Activated CD8-positive, alpha-beta memory T cell treated with anti-CD3 and anti-CD28 coated beads, Interleukin-2, amount 50 U/mL, for 48 hours (primary cell): ENCODE measurements around the gene CRABP2.

Experiments
- DNase-seq: peaks from one replicate; pipeline ENCODE4 v3.0.0-alpha.2; 2020

The CRABP2 gene

DNA sequence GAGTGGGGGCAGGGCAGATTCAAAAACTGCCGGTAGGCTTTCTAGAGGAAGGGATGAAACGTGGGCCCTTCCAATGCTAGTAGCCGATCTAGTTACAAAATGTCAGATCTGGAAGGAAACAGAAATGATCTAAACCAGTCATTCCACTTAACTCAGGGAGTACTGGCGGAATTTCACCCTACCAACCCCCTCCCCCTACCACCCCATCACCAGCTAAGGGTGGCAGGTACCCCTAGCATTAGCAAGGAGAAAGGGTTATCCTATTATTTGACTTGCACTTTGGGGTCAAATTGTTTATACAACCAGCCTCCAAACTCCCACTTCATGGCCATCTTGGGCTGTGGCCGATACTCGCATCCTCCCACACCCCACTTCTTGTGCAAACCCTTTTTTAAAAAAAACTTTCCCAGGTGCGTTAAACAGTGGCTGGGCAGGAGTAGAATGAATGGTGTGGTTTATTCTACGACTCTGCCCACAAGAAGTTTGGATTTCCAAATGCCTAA is 36.1 kb upstream of the CRABP2 start:
- DNase-seq: no peak

DNA sequence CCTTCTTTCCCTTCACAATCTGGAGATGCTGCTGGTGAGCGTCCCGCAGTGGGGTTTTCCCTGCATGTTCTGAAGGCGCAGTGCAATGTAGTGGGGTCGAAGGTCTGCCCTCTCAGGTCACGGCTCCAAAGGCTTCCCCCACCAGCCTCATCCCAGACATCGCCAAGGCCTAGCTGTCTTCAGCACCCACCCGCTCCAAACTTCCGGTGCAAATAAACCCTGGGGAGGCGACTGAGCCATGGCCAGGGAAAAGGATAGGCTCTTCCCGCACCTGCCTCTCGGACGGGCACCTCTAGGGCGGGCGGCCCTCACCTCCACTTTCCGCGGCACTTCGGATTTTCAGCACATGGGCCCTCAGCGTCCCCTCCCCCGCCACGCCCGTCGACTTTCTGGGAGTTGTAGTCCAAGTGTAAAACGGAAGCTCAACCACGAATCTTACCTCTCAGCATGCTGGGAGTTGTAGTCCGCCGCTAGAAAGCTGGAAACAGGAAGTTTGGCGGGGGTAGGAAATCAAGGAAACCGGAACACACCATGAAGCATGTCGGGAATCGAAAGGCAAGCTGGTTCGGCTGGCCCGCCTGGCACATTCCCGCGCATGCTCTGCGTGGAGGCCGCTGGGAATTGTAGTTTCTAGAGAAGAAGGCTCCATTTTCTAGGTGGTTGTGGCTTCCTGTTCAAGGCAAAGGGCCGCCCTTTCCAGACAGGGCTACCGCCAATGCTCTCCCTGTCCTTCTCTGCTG is 35.5 kb upstream of the CRABP2 start, which contains the start of gene MRPL24:
TSS of gene MRPL24 (minus strand) at position 348 of the 740 bp plus-strand sequence. CDS start 2,384 bp downstream, outside the sequence.
- DNase-seq: peak; percentile 94

DNA sequence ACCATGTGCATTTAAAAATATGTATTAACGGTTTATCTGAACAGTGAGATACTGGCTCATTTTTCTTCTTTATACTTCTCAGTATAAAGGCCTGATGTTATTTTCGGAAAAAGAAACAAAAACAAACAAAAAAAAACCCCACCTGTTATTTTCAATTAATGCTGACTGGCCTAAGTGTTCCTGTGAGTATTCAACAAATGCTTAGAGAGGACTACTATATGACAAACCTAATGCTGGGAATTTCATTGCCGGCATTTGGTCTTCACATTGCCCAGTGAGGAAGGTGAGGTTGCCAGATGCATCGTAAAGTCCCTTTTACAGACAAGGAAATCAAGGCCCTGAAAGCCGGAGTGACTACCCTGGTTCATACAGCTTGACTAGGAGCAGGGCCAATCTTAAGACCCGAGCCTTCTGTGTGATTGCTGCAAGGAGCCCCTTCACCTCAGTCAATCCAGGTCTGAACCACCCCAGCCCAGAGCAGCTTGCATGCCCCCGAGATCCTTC is 34.9 kb upstream of the CRABP2 start:
- DNase-seq: no peak

DNA sequence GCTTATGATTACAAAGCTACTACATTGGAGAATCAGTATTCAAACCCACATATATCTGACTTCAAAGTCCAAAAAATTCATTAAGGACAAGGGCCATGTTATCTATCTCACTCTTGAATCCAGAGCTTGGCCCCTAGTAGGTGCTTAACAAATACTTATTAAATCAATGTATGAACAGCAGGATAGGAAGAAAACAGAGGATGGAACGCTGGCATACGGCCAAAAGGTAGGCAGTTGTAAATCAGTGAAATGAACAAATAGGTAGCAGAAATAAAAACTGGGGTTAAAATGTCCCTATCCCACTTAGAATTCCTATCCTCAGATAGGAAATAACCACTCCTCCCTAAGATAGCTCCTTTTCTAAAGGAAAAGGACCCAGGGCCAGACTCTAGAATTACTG is 33.5 kb upstream of the CRABP2 start:
- DNase-seq: no peak

DNA sequence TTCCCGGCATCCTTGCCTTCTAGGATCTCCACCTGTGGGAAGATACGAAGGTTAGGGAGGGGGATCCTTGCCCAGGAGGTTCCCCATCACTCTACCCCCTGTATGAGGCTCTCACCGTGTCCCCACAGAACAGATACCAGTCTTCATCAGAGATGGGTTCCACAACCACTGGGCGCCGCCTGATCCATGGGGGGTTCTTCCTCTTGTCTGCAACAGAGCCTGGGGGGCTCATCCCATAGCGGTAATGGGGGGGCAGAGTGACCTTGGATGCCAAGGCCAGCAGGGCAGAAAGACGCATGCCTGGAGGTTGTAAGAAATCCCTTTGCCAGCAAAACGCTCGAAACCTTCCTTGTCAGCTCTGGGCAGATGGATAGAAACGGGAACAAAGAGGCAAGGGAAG is 33.0 kb upstream of the CRABP2 start:
- DNase-seq: no peak

DNA sequence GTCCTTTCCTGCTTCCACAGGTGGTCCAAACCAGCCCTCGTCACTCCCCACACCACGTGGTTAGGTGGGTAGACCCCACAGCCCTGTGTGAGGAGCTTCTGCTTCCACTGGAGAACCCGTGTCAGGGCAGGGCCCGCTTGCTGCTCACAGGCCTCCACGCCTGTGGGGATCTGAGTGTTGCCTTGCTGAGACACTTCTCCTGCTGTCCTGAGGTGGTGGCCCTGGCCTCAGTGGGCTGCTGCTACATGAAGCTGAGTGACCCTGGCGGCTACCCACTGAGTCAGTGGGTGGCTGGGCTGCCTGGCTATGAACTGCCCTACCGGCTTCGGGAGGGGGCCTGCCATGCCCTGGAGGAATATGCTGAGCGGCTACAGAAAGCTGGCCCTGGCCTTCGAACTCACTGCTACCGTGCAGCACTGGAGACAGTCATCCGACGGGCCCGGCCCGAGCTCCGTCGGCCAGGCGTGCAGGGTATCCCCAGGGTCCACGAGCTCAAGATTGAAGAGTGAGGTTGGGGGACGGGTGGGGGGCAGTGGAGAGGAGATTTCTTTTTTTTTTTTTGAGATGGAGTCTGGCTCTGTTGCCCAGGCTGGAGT is 28.7 kb upstream of the CRABP2 start:
- no peak for DNase-seq

DNA sequence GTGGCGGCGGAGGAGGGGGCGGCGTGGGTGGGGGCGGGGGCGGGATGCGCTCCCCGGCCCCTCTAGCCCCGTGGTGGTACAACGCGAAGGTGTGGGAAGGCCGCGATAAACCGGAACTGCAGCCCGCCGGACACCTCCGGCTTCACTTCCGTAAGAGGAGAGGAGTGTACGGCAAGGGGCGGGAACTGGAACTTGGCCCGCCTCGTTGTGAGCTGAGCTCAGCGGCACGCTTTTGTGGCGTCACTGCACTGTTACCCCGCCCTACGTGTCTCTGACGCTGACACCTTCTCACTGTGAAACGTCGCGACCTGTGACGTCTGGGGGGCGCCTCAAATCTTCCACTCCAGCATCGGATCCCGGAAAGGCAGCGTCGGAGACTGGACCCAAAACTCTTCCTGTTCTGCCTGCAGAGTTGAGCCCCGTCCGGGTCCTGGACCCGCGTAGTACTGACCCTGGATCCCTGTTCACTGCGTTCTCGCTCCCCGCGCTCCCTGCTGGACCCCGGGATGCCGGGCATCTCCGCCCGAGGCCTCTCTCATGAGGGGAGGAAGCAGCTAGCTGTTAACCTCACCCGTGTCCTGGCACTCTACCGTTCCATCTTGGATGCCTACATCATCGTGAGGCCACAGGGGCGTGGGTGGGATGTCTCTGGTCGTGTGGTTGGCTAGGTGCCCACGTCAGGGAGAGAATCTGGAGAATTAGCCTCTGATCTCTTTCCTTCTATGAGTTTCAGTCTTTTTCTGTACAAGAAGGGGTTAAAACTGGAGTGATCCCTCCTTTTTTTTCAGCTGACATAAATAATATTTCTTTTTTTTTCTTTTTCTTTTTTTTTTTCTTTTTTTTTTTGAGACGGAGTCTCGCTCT is 23.4 kb upstream of the CRABP2 start, which contains the start of gene ISG20L2:
TSS of gene ISG20L2 (minus strand) at position 168 of the 864 bp plus-strand sequence. CDS start 1,114 bp downstream, outside the sequence.
- DNase-seq: peak; percentile 95

DNA sequence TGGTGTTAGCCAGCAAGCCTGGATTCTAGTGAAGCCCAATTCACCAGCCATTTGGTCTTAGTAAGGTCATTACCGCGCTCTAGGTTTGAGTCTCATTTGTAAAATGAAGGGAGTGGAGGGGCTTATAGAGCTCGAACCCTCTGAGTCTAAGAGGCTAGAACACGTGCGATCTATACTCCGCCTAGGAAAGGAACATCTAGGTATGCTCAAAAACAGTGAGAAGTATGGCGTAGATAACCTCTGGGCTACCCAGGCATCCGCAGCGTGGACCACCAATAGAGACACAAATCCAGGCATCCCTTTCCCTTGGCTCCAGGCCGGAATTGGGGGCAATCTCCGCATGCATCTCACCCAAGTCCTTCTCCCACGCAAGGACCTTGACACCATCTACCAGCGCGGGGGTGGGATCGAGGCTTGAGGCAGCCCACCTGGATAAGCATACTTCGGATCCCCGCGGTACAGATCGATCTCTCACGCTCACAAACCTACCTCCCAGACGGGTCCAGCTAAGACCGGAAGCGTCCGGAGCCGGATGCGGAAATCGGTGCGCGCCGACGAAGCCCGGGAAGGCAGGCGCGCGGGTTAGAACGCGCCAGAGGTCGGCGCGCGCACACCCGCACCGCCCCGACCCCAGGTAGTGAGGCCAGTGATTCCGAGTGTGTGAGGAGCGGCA is 22.7 kb upstream of the CRABP2 start, which contains the start of gene METTL25B:
TSS of gene METTL25B (plus strand) at position 544 of the 673 bp plus-strand sequence. CDS start 636 bp downstream, outside the sequence.
- peak; percentile 90 for DNase-seq

DNA sequence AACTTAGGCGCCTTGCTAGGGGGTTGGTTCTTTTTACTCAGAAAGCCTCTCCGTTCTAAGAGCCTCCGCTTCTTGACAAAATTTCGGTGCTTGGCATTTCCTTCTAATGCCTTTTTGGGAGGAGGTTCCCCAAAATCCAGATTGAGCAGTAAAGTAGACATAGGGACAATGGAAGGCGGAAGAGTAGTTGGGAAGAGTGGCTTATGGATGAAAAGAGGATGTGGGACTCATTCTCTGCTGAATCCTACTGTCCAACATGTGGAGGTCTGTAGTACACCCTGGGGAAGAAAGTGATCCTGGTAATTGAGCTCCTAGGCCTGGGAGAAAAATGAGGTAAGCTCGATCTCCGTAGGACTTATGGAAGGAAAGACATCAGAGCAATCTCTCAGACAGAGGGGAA is 22.1 kb upstream of the CRABP2 start:
- DNase-seq: no peak

DNA sequence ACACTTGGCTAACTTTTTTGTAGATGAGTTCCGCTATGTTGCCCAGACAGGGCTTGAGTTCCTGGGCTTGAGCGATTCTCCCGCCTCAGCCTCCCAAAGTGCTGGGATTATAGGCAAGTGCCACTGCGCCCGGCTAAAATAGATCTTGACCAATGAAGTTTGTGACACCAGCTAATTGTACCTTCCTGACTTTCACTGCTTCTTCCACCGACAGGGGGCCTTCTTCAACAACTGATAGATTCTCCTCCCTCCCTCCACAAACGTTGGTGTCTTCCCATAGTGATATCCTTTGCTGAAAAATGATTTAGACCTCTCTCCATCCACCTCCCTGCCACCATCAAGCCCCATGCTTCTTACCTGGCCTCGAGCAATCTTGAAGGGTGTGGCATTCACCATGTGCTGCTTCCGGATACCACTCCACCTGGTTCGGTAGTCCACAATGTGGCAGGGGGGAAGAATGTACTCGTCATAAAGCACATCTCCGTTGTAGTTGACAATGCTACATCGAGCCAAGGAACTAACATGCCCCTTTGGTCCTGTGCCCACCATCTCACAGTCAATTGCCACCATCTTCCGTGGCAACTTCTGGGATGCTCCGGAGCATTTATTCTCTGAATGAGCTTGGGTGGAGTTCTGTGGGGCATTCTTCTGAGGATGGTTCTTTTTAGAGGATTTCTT is 21.3 kb upstream of the CRABP2 start:
- no peak for DNase-seq

DNA sequence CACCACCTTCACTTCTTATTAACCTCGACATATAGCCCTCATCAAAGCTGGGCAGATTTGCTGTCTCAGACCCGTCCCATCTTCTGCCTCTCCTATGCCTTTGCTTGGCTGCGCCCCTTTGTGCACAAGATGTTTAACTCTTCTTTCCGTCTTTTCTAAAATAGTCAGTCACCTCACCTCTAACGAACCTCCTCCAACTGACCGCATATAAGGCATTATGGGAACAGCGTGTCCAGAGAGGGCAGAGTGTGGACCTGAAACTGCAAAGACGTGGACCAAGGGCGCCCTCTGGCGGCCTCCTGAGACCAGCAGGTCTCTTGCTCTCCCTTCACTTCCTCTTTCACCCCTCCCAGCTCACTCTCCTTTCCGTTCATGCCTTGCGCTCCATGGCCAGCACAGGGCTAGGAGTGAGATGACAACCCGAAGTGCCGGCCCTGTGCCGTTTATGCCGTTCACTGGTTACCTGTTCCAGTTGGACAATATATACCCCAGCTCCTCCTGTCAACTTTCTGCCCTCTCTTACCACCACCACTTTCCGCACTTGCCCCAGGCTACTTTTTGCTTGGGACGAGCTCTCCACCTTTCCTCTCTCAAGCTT is 20.4 kb upstream of the CRABP2 start:
- peak; percentile 92 for DNase-seq

DNA sequence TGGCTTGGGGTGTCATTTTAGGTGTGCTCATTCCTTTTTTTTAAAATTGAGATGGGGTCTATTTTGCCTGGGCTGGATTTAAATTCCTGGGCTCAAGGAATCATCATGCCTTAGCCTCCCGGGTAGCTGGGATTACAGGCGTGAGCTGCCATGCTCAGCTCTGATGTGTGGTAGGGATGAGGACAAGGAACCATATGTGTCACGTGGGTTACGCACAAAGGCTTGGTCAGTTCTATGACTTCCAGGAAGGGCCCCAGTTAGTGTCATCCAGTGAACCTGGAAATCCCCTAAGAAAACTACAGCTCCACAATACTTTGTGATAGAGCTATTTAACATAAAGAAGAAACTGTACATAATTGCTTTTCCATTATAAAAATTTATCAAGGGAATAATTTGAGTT is 16.2 kb upstream of the CRABP2 start:
- DNase-seq: no peak

DNA sequence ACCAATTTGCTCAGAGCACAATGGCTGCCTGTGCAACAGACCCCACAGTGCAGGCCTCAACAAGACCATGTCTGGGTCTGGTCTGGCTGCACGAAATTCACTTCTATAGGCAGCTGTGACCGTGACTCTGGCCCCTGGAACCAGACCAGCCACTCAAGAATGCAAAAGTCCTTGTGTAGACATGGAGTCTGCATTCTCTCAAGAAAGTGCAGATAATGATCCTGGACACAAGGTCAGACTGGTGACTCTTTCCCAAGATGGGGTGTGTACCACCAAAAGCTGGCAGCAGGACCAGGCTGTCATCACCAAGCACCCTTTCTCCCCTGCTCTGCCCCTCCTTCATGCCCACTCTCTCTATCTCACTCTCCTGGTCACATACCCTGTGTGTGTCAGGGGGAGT is 15.7 kb upstream of the CRABP2 start:
- no peak for DNase-seq

DNA sequence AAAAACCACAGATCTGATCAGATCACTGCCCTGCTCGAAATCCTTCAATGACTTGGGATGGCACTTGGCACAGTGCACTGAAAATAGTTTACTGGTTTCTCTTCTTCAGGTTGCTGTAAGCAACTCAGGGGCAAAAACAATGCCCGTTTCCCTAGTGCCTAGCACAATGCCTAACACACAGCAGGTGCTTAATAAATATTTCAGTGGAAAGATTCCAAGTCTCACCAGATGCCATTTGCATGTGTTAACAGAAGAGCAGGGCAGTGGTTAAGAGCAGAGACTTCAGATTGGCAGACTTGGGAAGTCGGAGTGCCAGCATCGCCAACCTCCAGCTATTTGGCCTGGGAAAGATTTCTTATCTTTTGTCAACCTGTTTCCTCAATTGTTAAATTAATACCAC is 12.0 kb upstream of the CRABP2 start:
- no peak for DNase-seq

DNA sequence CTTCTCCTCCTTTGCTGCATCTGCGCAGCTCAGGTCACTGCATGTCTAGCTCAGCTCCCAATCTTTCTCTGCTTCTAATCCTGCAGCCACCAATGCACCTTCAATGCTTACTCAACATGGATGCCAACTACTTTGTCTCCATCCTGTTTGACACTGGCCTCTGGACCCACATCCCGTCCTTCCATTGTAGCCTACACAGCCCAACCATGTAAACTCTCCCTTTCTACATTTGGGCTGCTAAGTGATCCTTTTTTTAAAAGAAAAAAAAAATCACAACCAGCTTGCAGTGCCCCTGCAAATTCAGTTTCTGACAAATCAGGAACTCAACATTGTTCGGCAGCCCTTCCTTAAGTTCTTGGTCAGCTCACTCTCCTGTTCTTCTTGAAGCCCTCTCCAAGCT is 9.4 kb upstream of the CRABP2 start:
- DNase-seq: no peak

DNA sequence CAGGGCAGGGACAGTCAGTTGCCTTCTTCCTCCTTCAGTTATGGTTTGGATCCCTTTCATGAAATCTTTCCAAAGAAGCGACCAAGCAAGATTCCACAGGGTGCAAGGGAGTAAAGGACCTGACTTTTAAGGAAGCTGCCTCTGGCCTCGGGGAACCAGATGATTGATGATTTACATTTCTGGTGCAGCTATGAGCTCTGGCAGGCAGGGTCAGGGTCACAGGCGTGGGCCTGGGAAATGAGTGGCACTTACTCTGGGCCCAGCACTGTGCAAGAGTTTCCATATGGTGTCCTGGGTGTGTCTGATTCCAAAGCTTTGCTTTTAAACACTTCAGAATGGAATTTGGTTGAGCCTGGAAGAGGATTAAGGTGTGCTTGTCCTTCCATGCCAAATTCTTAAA is 7.2 kb upstream of the CRABP2 start:
- no peak for DNase-seq

DNA sequence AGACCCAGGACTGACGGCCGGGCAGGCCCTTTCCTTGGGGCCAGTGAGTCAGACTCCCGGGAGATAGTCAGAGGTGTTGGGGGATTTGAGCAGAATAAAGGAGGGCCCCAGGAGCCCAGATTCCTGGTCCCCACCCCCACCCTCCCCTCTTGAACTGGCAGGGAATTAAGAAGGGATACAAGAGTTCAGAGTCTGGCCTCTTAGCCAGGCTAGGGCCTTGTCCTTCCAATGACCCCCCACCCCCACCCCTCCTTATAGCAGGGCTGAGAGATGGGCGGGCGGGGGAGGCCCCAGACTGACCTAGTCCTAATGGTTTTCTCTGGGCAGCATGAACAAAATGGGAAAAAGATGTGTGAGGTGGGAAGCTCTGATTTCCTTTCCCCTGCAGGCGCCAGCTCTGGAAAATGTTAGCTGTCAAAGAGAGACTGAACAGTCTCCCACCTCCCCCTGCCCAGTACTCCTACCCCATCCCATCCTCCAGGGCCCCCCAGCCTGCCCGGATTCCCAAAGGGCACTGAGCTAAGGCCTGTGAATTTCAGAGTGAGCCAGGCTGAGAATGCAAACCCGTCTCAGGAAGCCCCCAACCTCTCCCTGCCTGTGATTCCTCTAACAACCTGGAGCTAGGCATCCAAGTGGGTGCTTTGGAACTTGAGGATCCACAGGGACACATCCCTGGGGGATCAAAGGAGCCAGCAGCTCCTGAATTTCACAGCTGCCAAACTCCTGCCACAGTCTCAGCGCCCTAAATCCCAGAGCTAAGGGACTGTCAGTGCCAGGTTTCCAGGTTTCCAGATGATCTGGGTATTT is 5.8 kb upstream of the CRABP2 start:
- no peak for DNase-seq

DNA sequence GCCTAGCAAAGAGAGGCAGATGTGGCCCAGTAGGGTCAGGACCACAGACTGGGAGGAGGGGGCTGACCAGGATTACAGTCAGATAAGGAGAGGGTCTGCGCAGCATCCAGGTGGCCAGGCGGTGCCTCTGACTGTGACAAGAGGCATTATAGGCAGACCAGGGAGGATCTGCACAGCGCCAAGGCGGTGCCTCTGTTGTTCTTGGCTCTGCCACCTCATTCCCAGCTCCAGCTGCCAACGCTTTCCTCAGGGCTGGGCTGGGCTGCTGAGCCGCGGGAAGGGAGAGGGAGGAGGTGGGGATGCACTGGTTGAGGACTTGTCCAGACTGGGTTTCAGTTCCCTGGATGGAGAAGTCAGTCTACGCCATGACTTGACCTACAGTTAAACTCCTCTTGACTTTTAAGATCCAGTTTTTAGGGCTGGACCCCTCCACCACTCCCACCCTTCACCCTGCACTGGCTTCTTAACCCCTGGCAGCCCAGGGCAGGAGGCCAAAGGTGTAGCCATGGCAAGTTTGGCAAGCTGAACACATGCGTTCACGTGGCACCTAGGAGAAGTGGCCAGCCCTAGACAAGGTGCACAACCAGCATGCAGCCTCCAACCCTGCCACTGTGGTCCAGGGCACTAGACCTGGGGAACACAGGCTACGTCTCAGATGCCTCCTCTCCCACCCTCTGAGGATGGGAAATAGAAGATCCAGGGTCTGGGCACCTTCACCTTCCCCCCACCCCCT is 4.5 kb upstream of the CRABP2 start:
- no peak for DNase-seq

DNA sequence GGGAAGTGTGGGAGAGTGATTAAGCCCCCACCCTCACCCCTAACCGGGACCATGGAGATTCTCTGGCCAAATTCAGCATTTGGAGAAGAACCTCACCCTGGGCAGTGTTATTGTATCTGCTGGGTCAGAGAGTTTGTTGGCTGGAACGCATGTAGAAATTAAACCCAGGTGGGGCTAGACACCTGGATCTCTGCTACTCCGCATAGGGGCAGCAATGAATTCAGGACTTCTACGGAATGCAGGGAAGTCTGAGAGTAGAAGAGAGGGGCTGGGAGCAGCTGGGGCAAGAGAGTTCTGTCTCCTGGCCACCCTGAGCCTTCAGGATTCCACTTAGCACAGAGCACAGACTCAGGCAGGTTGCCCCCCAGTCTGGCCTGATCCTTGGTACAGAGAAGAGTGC is 3.6 kb upstream of the CRABP2 start:
- no peak for DNase-seq

DNA sequence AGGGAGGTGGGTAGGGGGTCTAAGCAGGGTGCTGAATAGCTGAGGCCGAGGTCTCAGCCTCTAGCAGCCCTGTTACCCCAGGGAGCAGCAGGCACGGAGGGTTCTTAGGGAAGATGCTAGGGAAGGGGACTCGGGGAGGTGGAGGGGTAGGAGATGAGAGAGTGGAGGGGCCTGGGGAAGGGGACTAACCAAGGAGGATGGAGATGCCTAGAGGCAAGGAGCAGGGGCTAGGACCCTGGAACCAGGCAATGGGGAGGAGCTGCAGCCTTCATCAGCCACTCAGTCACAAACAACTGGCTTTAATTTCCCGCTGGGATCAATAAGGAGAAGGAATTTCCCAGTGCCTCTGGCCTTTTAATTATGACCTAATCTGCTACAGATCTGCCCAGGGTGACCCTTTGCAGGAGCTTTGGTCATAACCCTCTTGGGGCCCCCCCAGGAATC is 2.9 kb upstream of the CRABP2 start:
- DNase-seq: no peak
